IMR-90 (cell line): ENCODE results near the gene STX17. TPM values are rescaled to one million over a fixed set of nuclear protein-coding genes. Genes with fewer than 3 reads are reported as not detected.

Experiments
- ATAC-seq: fragments of 200-7000 bp; cut with Tn5 transposase; 2 replicates; pipeline ENCODE4 v1.9.1; 2020; ENCODE audit warnings: low read depth, mild to moderate bottlenecking, moderate library complexity
- BruUV-seq: library from RNA; stranded (reverse); fragments of 400-500 nt; replicated peaks from 2 replicates; lab custom pipeline; 2021; lab: Mats Ljungman, UMichigan
- CTCF ChIA-PET: fragments of 300-600 bp; formaldehyde crosslinking; extraction: SDS; loops from one replicate; lab custom pipeline; 2021; ENCODE audit warnings: antibody characterized with exemption; lab: Yijun Ruan, JAX
- POLR2A ChIA-PET: fragments of 300-600 bp; sonication (Branson Sonifier 250); formaldehyde crosslinking; loops from one replicate; lab custom pipeline; 2022; ENCODE audit warnings: antibody characterized with exemption; ENCODE audit not compliant: unreplicated experiment; lab: Charles Lee
- DNase-seq: peaks from one replicate; pipeline ENCODE4 v3.0.0; 2013
- H2AFZ ChIP-seq: replicated peaks from 2 replicates; pipeline ENCODE3; 2013; ENCODE audit warnings: low read length, mild to moderate bottlenecking; ENCODE audit not compliant: poor library complexity
- H2AK5ac ChIP-seq: 2 replicates; pipeline ENCODE4 v1.6.1; 2013; ENCODE audit warnings: low read depth, low read length, inconsistent platforms
- H2AK9ac ChIP-seq: replicated peaks from 2 replicates; pipeline ENCODE3; 2013; ENCODE audit warnings: mild to moderate bottlenecking, low read depth, low read length, moderate library complexity; ENCODE audit not compliant: poor library complexity
- H2BK120ac ChIP-seq: 2 replicates; pipeline ENCODE4 v1.6.1; 2013; ENCODE audit warnings: low read depth, low read length, inconsistent platforms
- H2BK15ac ChIP-seq: 3 replicates; pipeline ENCODE4 v1.6.1; 2013; ENCODE audit warnings: low read depth, low read length, inconsistent platforms
- H2BK20ac ChIP-seq: 2 replicates; pipeline ENCODE4 v1.6.1; 2013; ENCODE audit warnings: low read depth, mild to moderate bottlenecking, inconsistent platforms, low read length, moderate library complexity
- H2BK5ac ChIP-seq: 2 replicates; pipeline ENCODE4 v1.6.1; 2013; ENCODE audit warnings: mild to moderate bottlenecking, low read depth, low read length, inconsistent platforms; ENCODE audit not compliant: poor library complexity, severe bottlenecking
- H3K14ac ChIP-seq: replicated peaks from 2 replicates; pipeline ENCODE4 v1.6.1; 2013; ENCODE audit warnings: low read depth, low read length, inconsistent platforms
- H3K18ac ChIP-seq: 2 replicates; pipeline ENCODE4 v1.6.1; 2013; ENCODE audit warnings: low read depth, low read length, control low read depth
- H3K23ac ChIP-seq: 2 replicates; pipeline ENCODE4 v1.6.1; 2013; ENCODE audit warnings: low read depth, low read length, inconsistent platforms
- H3K27ac ChIP-seq: 2 replicates; pipeline ENCODE4 v1.5.1; 2013; ENCODE audit warnings: mild to moderate bottlenecking, control low read depth, low read length; ENCODE audit not compliant: insufficient read depth
- H3K27me3 ChIP-seq: 2 replicates; pipeline ENCODE4 v1.6.1; 2013; ENCODE audit warnings: low read length; ENCODE audit not compliant: control insufficient read depth, insufficient read depth
- H3K36me3 ChIP-seq: 2 replicates; pipeline ENCODE4 v1.6.1; 2013; ENCODE audit warnings: low read length, mixed read lengths; ENCODE audit not compliant: control insufficient read depth, insufficient read depth
- H3K4ac ChIP-seq: 2 replicates; pipeline ENCODE4 v1.6.1; 2013; ENCODE audit warnings: low read depth, low read length, inconsistent platforms
- H3K4me1 ChIP-seq: 2 replicates; pipeline ENCODE4 v1.6.1; 2013; ENCODE audit warnings: low read length, mixed read lengths; ENCODE audit not compliant: control insufficient read depth, insufficient read depth
- H3K4me2 ChIP-seq: 2 replicates; pipeline ENCODE4 v1.6.1; 2013; ENCODE audit warnings: low read depth, mild to moderate bottlenecking, control low read depth, low read length, moderate library complexity
- H3K4me3 ChIP-seq: 2 replicates; pipeline ENCODE4 v1.5.1; 2013; ENCODE audit warnings: low read depth, mild to moderate bottlenecking, control low read depth, low read length, moderate library complexity; ENCODE audit not compliant: insufficient read depth
- H3K56ac ChIP-seq: 2 replicates; pipeline ENCODE4 v1.6.1; 2013; ENCODE audit warnings: low read length, inconsistent platforms; ENCODE audit not compliant: insufficient read depth; ENCODE audit errors: extremely low read depth
- H3K79me1 ChIP-seq, 2 experiments: 2 replicates each; pipeline ENCODE4 v1.6.1; 2013; ENCODE audit warnings: low read length in 2 of 2, inconsistent platforms in 1 of 2, low read depth in 1 of 2
- H3K9ac ChIP-seq: 2 replicates; pipeline ENCODE4 v1.6.1; 2013; ENCODE audit warnings: low read depth, low read length, control low read depth
- H3K9me1 ChIP-seq: 2 replicates; pipeline ENCODE4 v1.6.1; 2013; ENCODE audit warnings: low read length, inconsistent platforms; ENCODE audit not compliant: insufficient read depth
- H3K9me3 ChIP-seq: 2 replicates; pipeline ENCODE4 v1.6.1; 2013; ENCODE audit warnings: low read length; ENCODE audit not compliant: control insufficient read depth, insufficient read depth
- H4K20me1 ChIP-seq: 2 replicates; pipeline ENCODE4 v1.6.1; 2013; ENCODE audit warnings: low read length, inconsistent platforms; ENCODE audit not compliant: insufficient read depth
- H4K5ac ChIP-seq: 2 replicates; pipeline ENCODE4 v1.6.1; 2013; ENCODE audit warnings: mild to moderate bottlenecking, low read depth, low read length, control low read depth
- H4K8ac ChIP-seq, 2 experiments: 2 replicates each; pipeline ENCODE4 v1.6.1; 2013; ENCODE audit warnings: low read depth in 2 of 2, low read length in 2 of 2, control low read depth in 1 of 2, inconsistent platforms in 1 of 2
- H4K91ac ChIP-seq: 2 replicates; pipeline ENCODE4 v1.6.1; 2013; ENCODE audit warnings: low read depth, low read length, inconsistent platforms; ENCODE audit not compliant: insufficient read depth
- CTCF ChIP-seq: conservative IDR thresholded peaks from 2 replicates; pipeline ENCODE4 v1.5.1; 2012; ENCODE audit warnings: mild to moderate bottlenecking, low read depth, low read length, improper control_type of control experiment
- POLR2A ChIP-seq: IDR thresholded peaks from 2 replicates; pipeline ENCODE4 v1.6.1; 2012; ENCODE audit warnings: mild to moderate bottlenecking, low read depth, low read length
- RCOR1 ChIP-seq: IDR thresholded peaks from 2 replicates; pipeline ENCODE4 v1.6.1; 2012; ENCODE audit warnings: mild to moderate bottlenecking, low read length, improper control_type of control experiment; ENCODE audit not compliant: insufficient replicate concordance
- WGBS, 2 experiments: methylation state at CpG; one replicate each; pipeline versions ENCODE4 v1.1.5 to v1.1.7; 2013; ENCODE audit warnings: missing lambda C conversion rate in 2 of 2; ENCODE audit not compliant: insufficient read length in 1 of 2; ENCODE audit errors: extremely low coverage in 2 of 2; 5-methylcytosine and 5-hydroxymethylcytosine counted together
- dilution Hi-C: fragments of 300-500 bp; cut with HindIII; formaldehyde crosslinking; loops from one replicate; pipeline ENCODE4 v1.14.3; 2018; ENCODE audit warnings: low sequenced_read_pairs; ENCODE audit not compliant: unreplicated experiment
- in situ Hi-C: fragments of 300-500 bp; cut with MboI; formaldehyde crosslinking; loops from 3 replicates; pipeline ENCODE4 v1.14.3; 2019; ENCODE audit warnings: low sequenced_read_pairs, inconsistent platforms, mixed read lengths
- intact Hi-C: fragments of 100-400 bp; cut with micrococcal nuclease; formaldehyde crosslinking; loops from 2 replicates; pipeline ENCODE4 v1.10.0; 2022
- polyA plus RNA-seq, 3 experiments: library from polyadenylated mRNA; depleted of rRNA; stranded (reverse); fragments of >200 nt; gene quantifications; 2 replicates each; pipeline ENCODE4 v1.2.3, GENCODE V29; 2012; ENCODE audit warnings: low replicate concordance in 1 of 3
- total RNA-seq: library from RNA; depleted of rRNA; stranded (reverse); fragments of >200 nt; gene quantifications from 2 replicates; pipeline ENCODE4 v1.2.3, GENCODE V29; 2012

Gene STX17
- total and polyA plus RNA-seq, 2 of the 4 experiments (the other 2 are of a cell fraction), result 6.2 to 11.7 TPM

- no peak overlapping the region for H4K5ac ChIP-seq
- H2BK5ac ChIP-seq, result no peak overlapping the region
- no peak overlapping the region for H2AK9ac ChIP-seq
- peaks cover 6% of the 10 kb centered on the region; the same call in 1 of the 2 replicates for H3K36me3 ChIP-seq
- H2AK5ac ChIP-seq, result no peak overlapping the region
- intact Hi-C loops (no loop called here), in situ Hi-C loops (no loop called here), dilution Hi-C loops (no loop called here)
- peak overlapping the region; percentile 8; the same call in 1 of the 2 replicates for H3K14ac ChIP-seq
- H3K4me1 ChIP-seq, result peaks cover 3% of the 10 kb centered on the region; the same call in 1 of the 2 replicates
- H3K56ac ChIP-seq, result no peak overlapping the region
- H4K20me1 ChIP-seq, result no peaks in the 10 kb centered on the region
- 65% methylated on average over 2 of the region's 5 CpGs; no CpG with 5 or more reads in 1 of the 2 experiments for WGBS, 2 experiments
- no peak overlapping the region for H2AFZ ChIP-seq
- H3K27ac ChIP-seq, result no peak overlapping the region
- ATAC-seq, result no peak
- peak; percentile 42 for DNase-seq
- peaks cover 3% of the 10 kb centered on the region; the same call in 1 of the 2 replicates for H3K9me1 ChIP-seq
- no peaks in the 10 kb centered on the region for H3K27me3 ChIP-seq
- H3K4me3 ChIP-seq, result no peak overlapping the region
- no peak overlapping the region for H3K23ac ChIP-seq
- H3K79me1 ChIP-seq, result 0 out of 4 replicates have a peak, but pooled peaks cover 0 to 4% of the 10 kb centered on the region in 2 experiments
- TF ChIP-seq RCOR1 (no peak), CTCF (no peak), POLR2A (no peak; the same call in 1 of the 2 replicates)
- ChIA-PET CTCF (interaction anchor here (1.0 kb wide), 1 partner anchor 18 kb away, joined by 3 read pairs; no protein-coding TSS in a partner anchor), POLR2A (no interaction called here)
- H3K18ac ChIP-seq, result no peak overlapping the region
- BruUV-seq, result no TSS peak
- no peak overlapping the region for H3K4me2 ChIP-seq
- H2BK20ac ChIP-seq, result no peak overlapping the region
- no peak overlapping the region for H4K91ac ChIP-seq
- 0 out of 4 replicates have a peak overlapping the region, but pooled peaks of 1 of the 2 experiments have one; percentile 64 for H4K8ac ChIP-seq
- no peak overlapping the region for H3K9ac ChIP-seq
- H2BK15ac ChIP-seq, result no peak overlapping the region
- no peak overlapping the region for H2BK120ac ChIP-seq
- H3K4ac ChIP-seq, result no peak overlapping the region
- H3K9me3 ChIP-seq, result no peaks in the 10 kb centered on the region
Measured at GRCh38 chr9:99859243-99859980, 47.0 kb upstream of the STX17 start.
